ENCODE measurements around the gene RHOG. TPM values are rescaled to one million over a fixed set of nuclear protein-coding genes. Genes with fewer than 3 reads are reported as not detected.

The RHOG gene
- total and polyA plus RNA-seq, 9 of the 15 experiments (the other 6 are each of a cell fraction or from before 2014, with no cell fraction given) = 22.6 to 162 (median 80.3) TPM

- no peak for TF ChIP-seq E4F1 (CRISPR knock-in tag; IDR thresholded peaks at IDR 0.05; ENCODE audit: borderline replicate concordance)
- TF ChIP-seq XRCC4 (IDR thresholded peaks at IDR 0.05; ENCODE audit: extremely low read depth, insufficient read depth, insufficient read length) = no peak
- TF ChIP-seq ZFP1 (CRISPR knock-in tag; IDR thresholded peaks at IDR 0.05) = no peak
- no peak for TF ChIP-seq TSC22D4 (tag; IDR thresholded peaks at IDR 0.05)
- TF ChIP-seq STAT5A (IDR thresholded peaks at IDR 0.05; ENCODE audit: borderline replicate concordance, low read length) = no peak
- TF ChIP-seq ATF7 (IDR thresholded peaks at IDR 0.05) = no peak
- no peak for TF ChIP-seq ZNF395 (CRISPR knock-in tag; IDR thresholded peaks at IDR 0.05)
- no peak for TF ChIP-seq RBM22 (IDR thresholded peaks at IDR 0.05; ENCODE audit: low read depth, low read length, poor library complexity, severe bottlenecking)
- no peak for TF ChIP-seq GABPB2 (CRISPR knock-in tag; conservative IDR thresholded peaks at IDR 0.05)
- TF ChIP-seq TEAD2 (tag; IDR thresholded peaks at IDR 0.05) = no peak
- no peak for TF ChIP-seq ZNF79 (CRISPR knock-in tag; IDR thresholded peaks at IDR 0.05; ENCODE audit: low read depth)
- no peak for TF ChIP-seq ZSCAN32 (CRISPR knock-in tag; IDR thresholded peaks at IDR 0.05)
- no peak for TF ChIP-seq SMARCA4 (IDR thresholded peaks at IDR 0.05)
- no peak for TF ChIP-seq RBM17 (IDR thresholded peaks at IDR 0.05; ENCODE audit: borderline replicate concordance, low read depth, low read length)
- no peak for TF ChIP-seq NFATC3 (IDR thresholded peaks at IDR 0.05)
- TF ChIP-seq E2F3 (CRISPR knock-in tag; IDR thresholded peaks at IDR 0.05) = no peak
- no peak for TF ChIP-seq TFAP4 (CRISPR knock-in tag; IDR thresholded peaks at IDR 0.05; ENCODE audit: borderline replicate concordance)
- TF ChIP-seq ZNF551 (CRISPR knock-in tag; IDR thresholded peaks at IDR 0.05) = no peak
- no TSS peak for BruUV-seq (replicated peaks)
- no peak for FAIRE-seq
- H3K4me3 ChIP-seq = no peak overlapping the region
- no peak overlapping the region for H3K9ac ChIP-seq (ENCODE audit: insufficient read depth in 1 of 2, low read depth in 2 of 2, low read length in 2 of 2)
- H3K9me3 ChIP-seq (replicated peaks; ENCODE audit: control insufficient read depth, insufficient read depth, low read depth, low read length) = no peaks in the 10 kb centered on the region
- CTCF ChIA-PET (ENCODE audit: low intra/inter-chr PET ratio) = no interaction called here
- H4K20me1 ChIP-seq (replicated peaks; ENCODE audit: control insufficient read depth, insufficient read depth, low read length) = peaks cover 6% of the 10 kb centered on the region; the same call in 1 of the 2 replicates
- in situ Hi-C loops (cut with MboI) (no loop called here), intact Hi-C loops (cut with micrococcal nuclease) (no loop called here)
- no peak for DNase-seq (ENCODE audit: extremely low read depth in 1 of 4, low spot score in 3 of 4)
- no peak overlapping the region for H3K4me2 ChIP-seq (ENCODE audit: insufficient read depth, low read length)
- H3K36me3 ChIP-seq (ENCODE audit: control insufficient read depth, insufficient read depth, low read length) = no peaks in the 10 kb centered on the region
- no peak overlapping the region for H2AFZ ChIP-seq (ENCODE audit: low read depth, low read length)
- no peak for ATAC-seq
- H3K27me3 ChIP-seq (ENCODE audit: control insufficient read depth in 2 of 2, insufficient read depth in 2 of 2, low read length in 2 of 2) = no peaks in the 10 kb centered on the region
- H3K4me1 ChIP-seq (replicated peaks in 1 of 2; ENCODE audit: control insufficient read depth in 2 of 2, insufficient read depth in 2 of 2, low read length in 2 of 2) = peaks cover 10 to 27% of the 10 kb centered on the region in 2 experiments
- POLR2A ChIA-PET = interaction anchor here (1.6 to 2.4 kb wide), 3 partner anchors 11 to 17 kb away, joined by 5 to 9 read pairs (median 6); no protein-coding TSS in a partner anchor
- no peaks in the 10 kb centered on the region for H3K9me1 ChIP-seq (ENCODE audit: control insufficient read depth, insufficient read depth, low read length)
- peaks cover 75% of the 10 kb centered on the region for H3K79me2 ChIP-seq (ENCODE audit: control insufficient read depth, insufficient read depth, low read length)
- no peak overlapping the region for H3K27ac ChIP-seq (ENCODE audit: extremely low read depth, low read depth, low read length)
Observed at GRCh38 chr11:3888876-3889275, 48.1 kb upstream of the RHOG start.

All from K562 (cell line).